Omental fat pad (tissue), 4 donors: ENCODE data around the gene A2M. TPM values are rescaled to one million over a fixed set of nuclear protein-coding genes. Genes with fewer than 3 reads are reported as not detected.

Experiments used
- ATAC-seq: fragments of 150-250 bp; one replicate; pipeline ENCODE4 v1.9.1; 2016; ENCODE audit warnings: mild to moderate bottlenecking, moderate library complexity; ENCODE audit not compliant: low FRiP score
- DNase-seq: peaks from one replicate; pipeline ENCODE4 v3.0.0-alpha.2; 2019; ENCODE audit warnings: low spot score
- total RNA-seq, 4 donors: library from RNA; depleted of rRNA; stranded (reverse); fragments of >200 nt; gene quantifications; one replicate each; pipeline ENCODE4 v1.1.0, GENCODE V29; 2016
- TF ChIP-seq, protein P1 (sequence below), 3 donors: fragments of 450-650 bp; IDR thresholded peaks; one replicate each; pipeline ENCODE4 v1.5.1; 2016 to 2017; ENCODE audit warnings: antibody characterized with exemption in 3 of 3, mild to moderate bottlenecking in 3 of 3, moderate library complexity in 2 of 3

A2M gene
- total RNA-seq, 4 donors from 2014 or later: 178 to 694 (median 529) TPM

GRCh38 chr12:9130244-9130643 is 14.5 kb upstream of the A2M start:
- DNase-seq: no peak
- TF ChIP-seq, protein P1, sequence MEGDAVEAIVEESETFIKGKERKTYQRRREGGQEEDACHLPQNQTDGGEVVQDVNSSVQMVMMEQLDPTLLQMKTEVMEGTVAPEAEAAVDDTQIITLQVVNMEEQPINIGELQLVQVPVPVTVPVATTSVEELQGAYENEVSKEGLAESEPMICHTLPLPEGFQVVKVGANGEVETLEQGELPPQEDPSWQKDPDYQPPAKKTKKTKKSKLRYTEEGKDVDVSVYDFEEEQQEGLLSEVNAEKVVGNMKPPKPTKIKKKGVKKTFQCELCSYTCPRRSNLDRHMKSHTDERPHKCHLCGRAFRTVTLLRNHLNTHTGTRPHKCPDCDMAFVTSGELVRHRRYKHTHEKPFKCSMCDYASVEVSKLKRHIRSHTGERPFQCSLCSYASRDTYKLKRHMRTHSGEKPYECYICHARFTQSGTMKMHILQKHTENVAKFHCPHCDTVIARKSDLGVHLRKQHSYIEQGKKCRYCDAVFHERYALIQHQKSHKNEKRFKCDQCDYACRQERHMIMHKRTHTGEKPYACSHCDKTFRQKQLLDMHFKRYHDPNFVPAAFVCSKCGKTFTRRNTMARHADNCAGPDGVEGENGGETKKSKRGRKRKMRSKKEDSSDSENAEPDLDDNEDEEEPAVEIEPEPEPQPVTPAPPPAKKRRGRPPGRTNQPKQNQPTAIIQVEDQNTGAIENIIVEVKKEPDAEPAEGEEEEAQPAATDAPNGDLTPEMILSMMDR (IDR thresholded peaks at IDR 0.05): no peak
- no peak for ATAC-seq

DNA sequence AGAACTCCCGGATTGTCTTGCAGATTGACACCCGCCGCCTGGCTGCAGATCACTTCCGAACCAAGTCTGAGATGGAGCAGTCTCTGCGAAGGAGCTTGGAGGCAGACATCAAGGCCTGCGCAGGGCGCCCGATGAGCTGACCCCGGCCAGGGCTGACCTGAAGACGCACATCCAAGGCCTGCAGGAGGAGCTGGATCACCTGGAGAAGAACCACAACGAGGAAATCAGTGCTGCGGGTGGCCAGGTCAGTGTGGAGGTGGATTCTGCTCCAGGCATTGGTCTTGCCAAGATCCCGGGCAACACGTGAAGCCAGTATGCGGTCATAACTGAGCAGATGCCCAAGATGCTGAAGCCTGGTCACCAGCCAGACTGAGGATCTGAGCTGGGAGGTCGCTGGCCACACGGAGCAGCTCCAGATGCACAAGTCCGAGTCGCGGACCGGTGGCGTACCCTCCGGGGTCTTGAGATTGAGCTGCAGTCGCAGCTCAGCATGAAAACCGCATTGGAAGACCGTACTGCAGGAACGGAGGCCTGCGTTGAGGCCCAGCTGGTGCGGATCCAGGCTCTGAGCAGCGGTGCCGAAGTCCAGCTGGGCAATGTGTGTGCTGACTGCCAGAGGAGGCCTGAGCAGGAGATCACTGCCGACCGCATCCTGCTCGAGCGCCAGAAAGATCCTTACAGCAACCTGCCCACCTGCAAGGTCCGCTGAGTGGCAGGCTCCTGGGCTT is 12.4 kb upstream of the A2M start:
- ATAC-seq: no peak
- no peak for DNase-seq
- TF ChIP-seq, protein P1 (IDR thresholded peaks at IDR 0.05): no peak

GRCh38 chr12:9127484-9127883 is 11.8 kb upstream of the A2M start:
- TF ChIP-seq, protein P1 (IDR thresholded peaks at IDR 0.05): no peak
- ATAC-seq: no peak
- DNase-seq: no peak

- ATAC-seq (no peak), DNase-seq (no peak)
- TF ChIP-seq, protein P1 (IDR thresholded peaks at IDR 0.05): no peak
These were observed 8.8 kb upstream of the A2M start for GRCh38 chr12:9124383-9125031.

GRCh38 chr12:9123781-9124382 is 8.2 kb upstream of the A2M start:
- ATAC-seq (no peak), DNase-seq (no peak)
- TF ChIP-seq, protein P1 (IDR thresholded peaks at IDR 0.05): no peak

GRCh38 chr12:9122091-9122609 is 6.4 kb upstream of the A2M start:
- no peak for ATAC-seq
- no peak for DNase-seq
- TF ChIP-seq, protein P1 (IDR thresholded peaks at IDR 0.05): no peak
